Measurements from ENCODE around the gene GRHL1.

DNA sequence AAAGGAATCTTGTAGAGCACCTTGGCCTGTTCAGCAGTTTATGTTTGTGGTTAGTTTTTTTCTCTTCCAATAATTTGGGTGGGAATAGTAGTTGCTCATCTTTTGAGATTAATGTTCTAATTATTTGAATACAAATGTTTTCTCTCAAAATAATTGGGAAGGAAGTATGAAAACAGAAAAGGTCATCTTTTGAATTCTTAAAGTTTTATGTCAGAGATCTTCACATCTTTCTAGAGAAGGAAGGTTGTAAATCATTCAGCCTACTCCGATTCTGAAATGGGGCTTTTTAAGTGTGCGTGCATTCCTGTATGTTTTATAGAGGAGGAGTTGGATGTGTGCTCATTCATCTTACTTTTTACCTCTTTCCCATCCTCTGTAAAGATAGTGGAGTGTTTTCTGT is 29.0 kb downstream of the GRHL1 start:
- no peak for TF ChIP-seq POLR2AphosphoS5 (IDR thresholded peaks at IDR 0.05; ENCODE audit: insufficient read depth, low read depth, low read length)
- TF ChIP-seq, protein P1, sequence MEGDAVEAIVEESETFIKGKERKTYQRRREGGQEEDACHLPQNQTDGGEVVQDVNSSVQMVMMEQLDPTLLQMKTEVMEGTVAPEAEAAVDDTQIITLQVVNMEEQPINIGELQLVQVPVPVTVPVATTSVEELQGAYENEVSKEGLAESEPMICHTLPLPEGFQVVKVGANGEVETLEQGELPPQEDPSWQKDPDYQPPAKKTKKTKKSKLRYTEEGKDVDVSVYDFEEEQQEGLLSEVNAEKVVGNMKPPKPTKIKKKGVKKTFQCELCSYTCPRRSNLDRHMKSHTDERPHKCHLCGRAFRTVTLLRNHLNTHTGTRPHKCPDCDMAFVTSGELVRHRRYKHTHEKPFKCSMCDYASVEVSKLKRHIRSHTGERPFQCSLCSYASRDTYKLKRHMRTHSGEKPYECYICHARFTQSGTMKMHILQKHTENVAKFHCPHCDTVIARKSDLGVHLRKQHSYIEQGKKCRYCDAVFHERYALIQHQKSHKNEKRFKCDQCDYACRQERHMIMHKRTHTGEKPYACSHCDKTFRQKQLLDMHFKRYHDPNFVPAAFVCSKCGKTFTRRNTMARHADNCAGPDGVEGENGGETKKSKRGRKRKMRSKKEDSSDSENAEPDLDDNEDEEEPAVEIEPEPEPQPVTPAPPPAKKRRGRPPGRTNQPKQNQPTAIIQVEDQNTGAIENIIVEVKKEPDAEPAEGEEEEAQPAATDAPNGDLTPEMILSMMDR (IDR thresholded peaks at IDR 0.05; ENCODE audit: extremely low read depth in 1 of 2, insufficient read depth in 1 of 2, low read depth in 1 of 2, low read length in 2 of 2): no peak
- TF ChIP-seq GATA2 (IDR thresholded peaks at IDR 0.05; ENCODE audit: insufficient read depth, insufficient read length, low read depth, low read length): no peak
- no peak for TF ChIP-seq POLR2A (IDR thresholded peaks at IDR 0.05; ENCODE audit: low read depth, low read length)
- no peak for TF ChIP-seq EZH2 (IDR thresholded peaks at IDR 0.05; ENCODE audit: borderline replicate concordance, low read depth, low read length, severe bottlenecking)
- TF ChIP-seq, protein P2, sequence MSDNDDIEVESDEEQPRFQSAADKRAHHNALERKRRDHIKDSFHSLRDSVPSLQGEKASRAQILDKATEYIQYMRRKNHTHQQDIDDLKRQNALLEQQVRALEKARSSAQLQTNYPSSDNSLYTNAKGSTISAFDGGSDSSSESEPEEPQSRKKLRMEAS (IDR thresholded peaks at IDR 0.05; ENCODE audit: insufficient read depth, insufficient read length): no peak

Measured in endothelial cell of umbilical vein (primary cell).